A673 (cell line): Measurements from ENCODE around the gene CSKMT. TPM values are rescaled to one million over a fixed set of nuclear protein-coding genes. Genes with fewer than 3 reads are reported as not detected.
"Not testable (repeated sequence)": the region's sequence is repeated elsewhere in the genome, so short reads cannot be mapped to it uniquely, and the experiment has no call there.

Experiments
- BruUV-seq: library from RNA; stranded (reverse); fragments of 400-500 nt; replicated peaks from 2 replicates; lab custom pipeline; 2021; lab: Mats Ljungman, UMichigan
- CTCF ChIA-PET: fragments of 300-600 bp; sonication (Branson Sonifier 250); formaldehyde crosslinking; loops from one replicate; lab custom pipeline; 2022; ENCODE audit warnings: antibody characterized with exemption; lab: Charles Lee
- POLR2A ChIA-PET: fragments of 300-600 bp; sonication (Branson Sonifier 250); formaldehyde crosslinking; loops from one replicate; lab custom pipeline; 2022; ENCODE audit warnings: antibody characterized with exemption; ENCODE audit not compliant: low non-redundant PET; lab: Charles Lee
- DNase-seq: peaks from one replicate; pipeline ENCODE4 v3.0.0-alpha.2; 2015; ENCODE audit warnings: low spot score
- H3K27ac ChIP-seq: fragments of 200-600 bp; sonication (generic); 2 replicates; pipeline ENCODE4 v1.5.1; 2016; ENCODE audit warnings: mixed run types, low read depth, mild to moderate bottlenecking, mixed read lengths, antibody characterized with exemption, low read length; ENCODE audit not compliant: poor library complexity, severe bottlenecking
- H3K27me3 ChIP-seq: fragments of 200-600 bp; sonication (generic); replicated peaks from 2 replicates; pipeline ENCODE4 v1.6.1; 2017; ENCODE audit warnings: mixed run types, low read depth, mild to moderate bottlenecking, mixed read lengths, antibody characterized with exemption, low read length; ENCODE audit not compliant: insufficient read depth, poor library complexity
- H3K36me3 ChIP-seq: fragments of 200-600 bp; sonication (generic); 2 replicates; pipeline ENCODE4 v1.6.1; 2016; ENCODE audit warnings: mixed run types, mild to moderate bottlenecking, mixed read lengths, antibody characterized with exemption, low read length; ENCODE audit not compliant: insufficient read depth, poor library complexity, severe bottlenecking
- H3K4me1 ChIP-seq: fragments of 200-600 bp; sonication (generic); 2 replicates; pipeline ENCODE4 v1.6.1; 2017; ENCODE audit warnings: mixed run types, mild to moderate bottlenecking, mixed read lengths, antibody characterized with exemption, low read length; ENCODE audit not compliant: insufficient read depth, poor library complexity, severe bottlenecking
- H3K4me3 ChIP-seq: fragments of 200-600 bp; sonication (generic); 2 replicates; pipeline ENCODE4 v1.5.1; 2016; ENCODE audit warnings: low read depth, mixed run types, mild to moderate bottlenecking, mixed read lengths, low read length; ENCODE audit not compliant: poor library complexity, severe bottlenecking
- H3K9me3 ChIP-seq: fragments of 200-600 bp; sonication (generic); 2 replicates; pipeline ENCODE4 v1.6.1; 2016; ENCODE audit warnings: mixed run types, low read depth, mild to moderate bottlenecking, mixed read lengths, antibody characterized with exemption, low read length; ENCODE audit not compliant: poor library complexity, severe bottlenecking
- CTCF ChIP-seq: fragments of 300-800, 200-600 bp; sonication (generic); conservative IDR thresholded peaks from 2 replicates; pipeline ENCODE4 v1.5.1; 2017; ENCODE audit warnings: low read depth, mild to moderate bottlenecking, antibody characterized with exemption, low read length, moderate library complexity, mixed read lengths
- EZH2 ChIP-seq: fragments of 200-600 bp; sonication (generic); IDR thresholded peaks from 2 replicates; pipeline ENCODE4 v1.6.1; 2017; ENCODE audit warnings: borderline replicate concordance, low read depth, mild to moderate bottlenecking, mixed read lengths, antibody characterized with exemption, low read length; ENCODE audit not compliant: poor library complexity, severe bottlenecking
- intact Hi-C: fragments of 100-400 bp; cut with micrococcal nuclease; formaldehyde crosslinking; loops from one replicate; pipeline ENCODE4 v1.10.0; 2022; ENCODE audit not compliant: unreplicated experiment
- total RNA-seq: library from RNA; stranded (reverse); gene quantifications from 2 replicates; pipeline ENCODE4 v1.2.3, GENCODE V29; 2021

The CSKMT gene
- total RNA-seq, 1 experiment from 2014 or later, result 68.8 TPM

- Histone ChIP-seq H3K4me3 (peak overlapping the region; percentile 85), H3K9me3 (no peaks in the 10 kb centered on the region), H3K27ac (peak overlapping the region; percentile 90), H3K36me3 (peaks cover 39% of the 10 kb centered on the region), H3K27me3 (no peaks in the 10 kb centered on the region), H3K4me1 (peaks cover 30% of the 10 kb centered on the region)
- BruUV-seq, result no TSS peak
- TF ChIP-seq EZH2, result no peak
- TF ChIP-seq CTCF, result no peak
- ChIA-PET CTCF (no interaction called here), POLR2A (interaction anchor here (0.6 kb wide), 2 partner anchors 44 to 211 kb away, joined by 4 to 6 read pairs; no protein-coding TSS in a partner anchor)
- DNase-seq, result no peak
- intact Hi-C loops, result no loop called here
These were observed 8.0 kb downstream of the CSKMT start for GRCh38 chr11:62673196-62673525.

- H3K27ac ChIP-seq, H3K4me3 ChIP-seq, BruUV-seq, DNase-seq, intact Hi-C loops, H3K27me3 ChIP-seq, H3K9me3 ChIP-seq: not testable (repeated sequence)
- ChIA-PET POLR2A (interaction anchor here (0.6 kb wide), 1 partner anchor 122 kb away, joined by 3 read pairs; no protein-coding TSS in a partner anchor), CTCF (interaction anchor here (0.7 kb wide), 1 partner anchor 112 kb away, joined by 3 read pairs; the partner anchor contains the start of gene TMEM179B)
- Histone ChIP-seq H3K36me3 (peaks cover 39% of the 10 kb centered on the region), H3K4me1 (peaks cover 38% of the 10 kb centered on the region)
These were observed 10.3 kb downstream of the CSKMT start for GRCh38 chr11:62675415-62675814.

GRCh38 chr11:62676698-62677097 lies 11.6 kb downstream of the CSKMT start:
- H3K4me1 ChIP-seq, result peaks cover 38% of the 10 kb centered on the region
- POLR2A ChIA-PET, result interaction anchor here (1.0 kb wide), 1 partner anchor 12 kb away, joined by 4 read pairs; the partner anchor contains the start of genes C11orf98 and CSKMT
- H3K9me3 ChIP-seq, result no peaks in the 10 kb centered on the region
- H3K36me3 ChIP-seq, result peaks cover 39% of the 10 kb centered on the region
- H3K27me3 ChIP-seq, result no peaks in the 10 kb centered on the region
- CTCF ChIA-PET, result interaction anchor here (0.5 kb wide), 1 partner anchor 189 kb away, joined by 5 read pairs; no protein-coding TSS in a partner anchor
- DNase-seq, result no peak
- no TSS peak for BruUV-seq
- intact Hi-C loops, result no loop called here
- TF ChIP-seq CTCF (no peak), EZH2 (no peak)
- peak overlapping the region; percentile 26 for H3K27ac ChIP-seq
- no peak overlapping the region for H3K4me3 ChIP-seq

- POLR2A ChIA-PET, result interaction anchor here (1.0 kb wide), 1 partner anchor 12 kb away, joined by 4 read pairs; the partner anchor contains the start of genes C11orf98 and CSKMT
- DNase-seq, result no peak
- peaks cover 39% of the 10 kb centered on the region for H3K36me3 ChIP-seq
- BruUV-seq, result no TSS peak
- H3K9me3 ChIP-seq, result no peaks in the 10 kb centered on the region
- H3K4me3 ChIP-seq, result no peak overlapping the region
- intact Hi-C loops, result no loop called here
- peaks cover 37% of the 10 kb centered on the region for H3K4me1 ChIP-seq
- no peaks in the 10 kb centered on the region for H3K27me3 ChIP-seq
- CTCF ChIA-PET, result interaction anchor here (0.5 kb wide), 1 partner anchor 188 kb away, joined by 5 read pairs; no protein-coding TSS in a partner anchor
- peak overlapping the region; percentile 26 for H3K27ac ChIP-seq
- TF ChIP-seq EZH2 (no peak), CTCF (no peak)
These were observed 12.0 kb downstream of the CSKMT start for GRCh38 chr11:62677156-62677555.
